SIG-M5 treated with dmso at 0.1 percent for 504 hours (cell line): ENCODE data around the gene SGMS2.

Source experiments
- DNase-seq: peaks from one replicate; lab custom pipeline; 2025; ENCODE audit not compliant: unreplicated experiment; lab: John Stamatoyannopoulos, UW

SGMS2 gene

GRCh38 chr4:107828315-107829090 lies 3.8 kb downstream of the SGMS2 start:
- no peak for DNase-seq

GRCh38 chr4:107831140-107831539 lies 6.4 kb downstream of the SGMS2 start:
- DNase-seq, result no peak

DNA sequence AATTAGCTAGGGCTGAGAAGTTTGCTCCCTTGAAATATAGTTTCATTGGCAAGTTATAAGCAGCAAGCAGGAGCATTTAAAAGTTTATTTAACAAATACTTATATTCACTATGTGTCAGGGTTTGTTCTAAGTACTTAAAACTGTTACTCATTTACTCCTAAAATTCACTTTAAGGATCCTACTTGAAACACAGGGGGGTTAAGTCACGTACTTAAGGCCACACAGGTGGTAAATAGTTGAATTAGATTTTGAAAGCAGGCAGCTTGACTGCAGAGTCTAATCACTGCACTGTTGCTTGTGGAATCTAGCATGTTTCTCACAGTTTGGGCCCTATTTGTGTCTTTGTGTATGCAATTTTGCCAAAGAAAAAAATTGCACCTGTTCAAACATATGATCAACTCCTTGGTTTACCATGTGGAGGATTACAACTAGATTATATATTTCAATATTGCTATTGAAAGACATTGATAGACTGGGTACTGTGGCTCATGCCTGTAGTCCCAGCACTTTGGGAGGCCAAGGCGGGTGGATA lies 7.6 kb downstream of the SGMS2 start:
- DNase-seq, result no peak

- no peak for DNase-seq
Measured at GRCh38 chr4:107834241-107834794, 9.6 kb downstream of the SGMS2 start.

- DNase-seq, result no peak
Measured at GRCh38 chr4:107835406-107835805, 10.7 kb downstream of the SGMS2 start.

DNA sequence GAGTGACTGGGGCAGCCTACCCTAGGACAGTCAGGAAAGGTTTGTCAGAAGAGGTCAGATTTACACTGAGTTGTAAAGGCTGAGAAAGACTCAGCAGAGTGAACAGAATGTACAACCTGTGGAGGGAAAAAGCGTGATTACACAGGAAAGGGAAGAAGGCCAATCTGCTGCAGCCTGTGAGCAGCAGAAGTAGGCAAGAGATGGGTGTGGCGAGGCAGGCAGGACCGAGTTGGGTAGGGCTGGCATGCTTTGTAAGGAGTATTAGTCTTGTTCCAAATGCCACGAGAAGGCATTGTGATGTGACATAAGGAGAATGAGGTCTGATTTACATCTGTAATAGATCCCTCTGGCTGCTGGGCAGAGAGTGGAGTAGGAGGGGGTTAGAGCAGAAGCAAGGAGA lies 12.6 kb downstream of the SGMS2 start:
- DNase-seq, result no peak

- DNase-seq, result peak; percentile 92
Measured at GRCh38 chr4:107837776-107838618, 13.3 kb downstream of the SGMS2 start.

- peak; percentile 42 for DNase-seq
Measured at GRCh38 chr4:107838861-107839565, 14.3 kb downstream of the SGMS2 start.

DNA sequence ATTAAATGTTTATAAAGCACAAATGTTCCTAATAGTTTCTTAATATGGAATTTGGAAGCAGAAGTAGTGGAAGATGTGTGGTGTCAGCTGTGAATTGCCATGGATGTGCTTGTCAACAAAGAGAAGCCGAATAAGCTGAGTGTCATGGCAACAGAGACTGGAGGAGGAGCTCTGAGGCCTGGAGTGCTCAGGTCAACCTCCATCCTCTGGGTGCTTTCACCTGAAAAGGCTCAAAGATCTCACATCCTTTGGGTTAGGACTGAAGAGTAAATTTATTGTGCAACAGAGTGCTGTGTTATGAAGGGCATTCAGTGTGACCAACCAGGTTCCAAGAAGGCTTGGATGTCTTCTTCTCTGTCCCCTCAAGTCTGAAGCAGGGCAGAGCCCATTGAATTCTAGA lies 18.7 kb downstream of the SGMS2 start:
- no peak for DNase-seq

- no peak for DNase-seq
Measured at GRCh38 chr4:107845681-107846080, 20.9 kb downstream of the SGMS2 start.

DNA sequence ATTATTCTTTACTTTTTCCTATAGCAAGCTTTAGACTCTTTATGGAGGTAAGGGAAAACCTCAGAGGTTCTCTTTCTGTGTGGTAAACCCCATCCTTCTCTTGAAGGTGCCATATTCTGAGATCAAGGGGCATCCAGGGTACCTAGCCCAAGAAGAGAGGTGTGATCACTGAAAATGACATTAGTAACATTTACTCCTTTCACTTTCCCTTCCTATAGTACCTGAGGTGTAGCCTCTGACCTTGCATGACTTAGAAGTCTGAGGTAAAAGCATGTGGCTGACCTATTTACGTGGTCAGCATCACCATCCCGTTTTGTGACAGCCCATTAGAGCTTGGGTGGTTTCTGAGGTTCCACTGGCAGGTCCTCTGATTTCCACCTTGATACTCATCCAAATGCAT lies 25.7 kb downstream of the SGMS2 start:
- no peak for DNase-seq

GRCh38 chr4:107853444-107854355 lies 29.0 kb downstream of the SGMS2 start:
- DNase-seq, result no peak

DNA sequence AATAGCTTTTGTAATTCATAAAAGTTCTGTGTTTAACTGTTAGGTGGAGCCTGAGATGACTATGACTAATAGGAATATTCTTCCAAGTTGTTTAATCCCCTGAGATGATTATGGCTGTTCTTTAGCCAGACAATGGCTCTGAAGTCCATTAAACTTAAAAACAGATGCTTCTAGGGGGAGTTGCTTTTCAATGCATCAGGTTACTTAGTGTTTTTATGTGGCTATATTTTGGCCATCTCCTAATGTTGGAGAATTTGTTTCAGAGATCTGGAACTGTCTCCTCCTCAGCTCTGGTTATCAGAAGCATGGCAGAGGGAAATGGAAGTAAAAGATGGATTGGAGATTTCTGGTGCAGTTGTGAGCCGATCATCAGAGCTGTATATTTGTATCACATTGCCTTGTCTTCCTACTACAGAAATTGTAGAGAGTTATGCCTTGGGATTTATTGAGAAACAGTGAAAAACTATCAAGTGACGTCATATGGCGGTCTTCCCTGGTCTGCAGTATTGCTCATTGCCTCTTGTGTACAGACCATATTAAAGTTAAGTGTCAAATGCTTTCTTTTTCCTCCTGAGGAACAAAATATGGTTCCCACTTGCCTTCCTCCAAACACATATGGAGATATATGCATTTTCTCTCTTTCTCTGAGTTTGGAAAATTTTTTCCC lies 29.8 kb downstream of the SGMS2 start:
- DNase-seq, result no peak

GRCh38 chr4:107855723-107856122 lies 31.0 kb downstream of the SGMS2 start:
- no peak for DNase-seq

GRCh38 chr4:107856901-107857300 lies 32.2 kb downstream of the SGMS2 start:
- no peak for DNase-seq

GRCh38 chr4:107857741-107858140 lies 33.0 kb downstream of the SGMS2 start:
- no peak for DNase-seq

DNA sequence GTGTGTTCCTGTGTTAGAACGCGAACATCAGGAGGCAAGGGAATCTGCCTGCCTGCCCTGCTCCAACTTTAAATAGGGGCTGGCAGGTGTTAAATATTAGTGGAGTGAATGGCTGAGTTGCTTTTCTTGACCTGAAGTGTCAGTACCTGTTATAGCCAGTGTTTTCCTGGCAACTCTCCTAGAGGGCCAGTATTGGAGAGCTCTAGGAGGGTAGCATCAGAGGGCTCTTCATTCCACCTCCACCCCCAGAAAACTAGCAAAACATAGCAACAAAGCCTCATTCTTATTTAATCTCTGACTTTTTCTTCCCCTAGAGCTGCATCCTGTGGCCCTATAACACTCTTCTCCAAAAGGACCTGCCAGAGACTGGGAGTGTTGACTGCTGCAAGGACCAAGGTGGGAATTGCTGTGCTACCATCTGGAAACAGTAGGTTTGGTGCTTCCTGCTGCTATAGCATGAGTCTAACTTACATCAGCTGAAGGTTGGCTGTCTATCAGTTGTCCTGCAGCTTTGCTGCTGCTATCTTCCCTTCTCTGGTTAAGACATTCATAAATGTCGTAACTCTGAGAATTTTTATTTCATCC lies 33.5 kb downstream of the SGMS2 start:
- no peak for DNase-seq

DNA sequence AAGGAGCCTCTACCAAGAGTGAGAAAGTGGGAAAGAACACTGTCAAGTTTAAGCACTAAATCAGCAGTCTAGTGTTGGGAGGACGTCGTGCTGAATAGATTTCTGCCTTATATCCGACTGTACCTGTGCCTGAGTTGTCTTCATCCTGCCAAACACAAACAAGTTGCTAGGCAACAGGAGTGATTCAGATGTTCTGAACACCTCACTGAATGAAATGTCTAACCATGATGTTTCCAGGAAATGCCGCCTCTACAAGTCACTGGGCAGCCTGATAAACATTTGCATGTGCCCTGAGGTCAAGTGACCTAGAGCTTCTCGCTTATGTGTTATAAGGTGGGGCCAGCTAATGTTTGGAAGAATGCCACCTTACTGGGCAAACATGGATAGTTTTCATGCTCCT lies 37.9 kb downstream of the SGMS2 start:
- DNase-seq, result peak; percentile 26

- no peak for DNase-seq
Measured at GRCh38 chr4:107863416-107863815, 38.7 kb downstream of the SGMS2 start.
